ENCODE measurements around the gene LRRC28. TPM values are rescaled to one million over a fixed set of nuclear protein-coding genes. Genes with fewer than 3 reads are reported as not detected.

LRRC28 gene
- total RNA-seq, 1 donor from 2014 or later = 20.3 TPM

DNA sequence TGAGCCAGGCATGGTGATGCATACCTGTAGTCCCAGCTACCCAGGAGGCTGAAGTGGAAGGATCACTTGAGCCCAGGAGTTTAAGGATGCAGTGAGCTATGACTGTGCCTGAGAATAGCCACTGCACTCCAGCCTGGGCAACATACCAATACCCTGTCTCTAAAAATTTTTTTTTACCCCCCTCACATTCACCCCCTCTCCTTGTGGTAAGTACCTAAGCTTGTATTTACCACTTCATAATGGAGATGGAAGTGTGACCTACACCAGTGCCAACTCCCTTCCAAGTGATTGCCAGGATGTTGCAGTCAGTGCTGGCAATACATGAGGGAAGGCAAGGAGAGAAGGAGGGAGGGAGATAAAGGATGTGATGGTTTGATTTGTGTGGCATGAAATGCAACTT, 84.2 kb downstream of the LRRC28 start:
- ATAC-seq (no peak), DNase-seq (no peak)
- H3K4me1 ChIP-seq = no peaks in the 10 kb centered on the region
- TF ChIP-seq CTCF (IDR thresholded peaks at IDR 0.05) = no peak
- H3K27me3 ChIP-seq = no peaks in the 10 kb centered on the region
- no peaks in the 10 kb centered on the region for H3K9me3 ChIP-seq
- H3K36me3 ChIP-seq = peaks cover 3% of the 10 kb centered on the region
- no peak overlapping the region for H3K27ac ChIP-seq
- intact Hi-C loops (cut with DNase I) = no loop called here
- H3K4me3 ChIP-seq = no peak overlapping the region

- no peak for TF ChIP-seq CTCF (IDR thresholded peaks at IDR 0.05)
- no peaks in the 10 kb centered on the region for H3K27me3 ChIP-seq
- ATAC-seq (no peak), DNase-seq (no peak)
- no peaks in the 10 kb centered on the region for H3K9me3 ChIP-seq
- H3K27ac ChIP-seq = no peak overlapping the region
- no peaks in the 10 kb centered on the region for H3K4me1 ChIP-seq
- intact Hi-C loops (cut with DNase I) = no loop called here
- H3K36me3 ChIP-seq = peaks cover 3% of the 10 kb centered on the region
- H3K4me3 ChIP-seq = no peak overlapping the region
Measured at GRCh38 chr15:99336794-99337193, 85.5 kb downstream of the LRRC28 start.

GRCh38 chr15:99340347-99340746, 89.1 kb downstream of the LRRC28 start:
- H3K9me3 ChIP-seq = no peaks in the 10 kb centered on the region
- H3K27me3 ChIP-seq = no peaks in the 10 kb centered on the region
- DNase-seq = no peak
- no peak for TF ChIP-seq CTCF (IDR thresholded peaks at IDR 0.05)
- no peak overlapping the region for H3K27ac ChIP-seq
- no peaks in the 10 kb centered on the region for H3K4me1 ChIP-seq
- ATAC-seq = no peak
- no peak overlapping the region for H3K4me3 ChIP-seq
- no peaks in the 10 kb centered on the region for H3K36me3 ChIP-seq
- intact Hi-C loops (cut with DNase I) = no loop called here

DNA sequence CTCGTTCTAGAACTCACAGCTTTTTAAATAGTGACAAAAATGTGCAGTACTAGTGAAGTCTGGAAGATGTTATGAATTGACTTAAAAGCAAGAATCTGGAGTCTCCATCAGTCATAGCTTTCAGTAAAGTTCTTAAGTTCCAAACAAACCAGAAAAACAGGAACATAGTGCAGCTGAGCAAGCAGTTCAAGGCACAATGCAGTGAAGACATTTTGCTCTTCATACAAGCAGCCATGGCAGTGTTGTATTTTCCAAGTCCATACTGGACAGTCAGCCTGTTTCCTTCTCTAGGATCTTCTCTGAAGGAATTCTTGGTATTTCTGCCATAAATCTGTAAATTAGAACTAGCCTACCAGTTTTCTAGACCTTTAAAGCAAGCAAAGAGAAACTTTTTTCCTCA, 90.5 kb downstream of the LRRC28 start:
- Histone ChIP-seq H3K4me3 (no peak overlapping the region), H3K27me3 (no peaks in the 10 kb centered on the region), H3K9me3 (no peaks in the 10 kb centered on the region), H3K27ac (no peak overlapping the region), H3K4me1 (no peaks in the 10 kb centered on the region), H3K36me3 (no peaks in the 10 kb centered on the region)
- DNase-seq = no peak
- ATAC-seq = no peak
- intact Hi-C loops (cut with DNase I) = no loop called here
- TF ChIP-seq CTCF (IDR thresholded peaks at IDR 0.05) = no peak

GRCh38 chr15:99343208-99343607, 91.9 kb downstream of the LRRC28 start:
- H3K27me3 ChIP-seq = no peaks in the 10 kb centered on the region
- H3K4me1 ChIP-seq = no peaks in the 10 kb centered on the region
- no peak overlapping the region for H3K4me3 ChIP-seq
- H3K9me3 ChIP-seq = no peaks in the 10 kb centered on the region
- intact Hi-C loops (cut with DNase I) = no loop called here
- DNase-seq = no peak
- no peak for ATAC-seq
- no peak for TF ChIP-seq CTCF (IDR thresholded peaks at IDR 0.05)
- H3K36me3 ChIP-seq = no peaks in the 10 kb centered on the region
- no peak overlapping the region for H3K27ac ChIP-seq

GRCh38 chr15:99343881-99344551, 92.7 kb downstream of the LRRC28 start:
- Histone ChIP-seq H3K9me3 (no peaks in the 10 kb centered on the region), H3K36me3 (no peaks in the 10 kb centered on the region), H3K4me1 (no peaks in the 10 kb centered on the region), H3K27ac (no peak overlapping the region), H3K27me3 (no peaks in the 10 kb centered on the region), H3K4me3 (no peak overlapping the region)
- intact Hi-C loops (cut with DNase I) = no loop called here
- peak; percentile 44 for TF ChIP-seq CTCF (IDR thresholded peaks at IDR 0.05)
- ATAC-seq (peak; percentile 63), DNase-seq (no peak)
